B cell (primary cell): ENCODE data around the gene TPO. TPM values are rescaled to one million over a fixed set of nuclear protein-coding genes. Genes with fewer than 3 reads are reported as not detected.

Experiments used
- ATAC-seq: fragments of 200-7000 bp; cut with Tn5 transposase; one replicate; pipeline ENCODE4 v1.10.0; 2021; ENCODE audit warnings: low read depth, mild to moderate bottlenecking, moderate number of reproducible peaks, moderate library complexity
- CTCF ChIA-PET: fragments of 350-600 bp; sonication (Branson Sonifier 250); formaldehyde crosslinking; loops from one replicate; lab custom pipeline; 2021; ENCODE audit warnings: antibody characterized with exemption, inconsistent platforms; lab: Charles Lee
- POLR2A ChIA-PET: fragments of 350-600 bp; sonication (Branson Sonifier 250); formaldehyde crosslinking; loops from one replicate; lab custom pipeline; 2021; ENCODE audit warnings: antibody characterized with exemption; lab: Charles Lee
- DNase-seq: peaks from one replicate; pipeline ENCODE4 v3.0.0; 2013
- H2AFZ ChIP-seq: 2 replicates; pipeline ENCODE4 v1.6.1; 2012; ENCODE audit warnings: mild to moderate bottlenecking, low read depth, low read length; ENCODE audit not compliant: insufficient read depth, poor library complexity, severe bottlenecking
- H3K27ac ChIP-seq, 2 donors: 1 replicate in 1 of 2; 2 replicates in 1 of 2; pipeline ENCODE4 v1.5.1; 2012 to 2013; ENCODE audit warnings: low read length in 2 of 2, mild to moderate bottlenecking in 2 of 2, moderate library complexity in 1 of 2
- H3K27me3 ChIP-seq, 4 experiments: fragments of 200-600 bp in 1 of 4; sonication (generic) in 1 of 4; replicated peaks in 1 of 4; 1 replicate in 2 of 4; 2 replicates in 2 of 4; pipeline versions ENCODE4 v1.6.1 to v1.7.0; 2013 to 2016; ENCODE audit warnings: low read length in 3 of 4, mild to moderate bottlenecking in 2 of 4, mixed read lengths in 1 of 4, moderate library complexity in 1 of 4; ENCODE audit not compliant: insufficient read depth in 4 of 4, control insufficient read depth in 3 of 4; ENCODE audit errors: control extremely low read depth in 1 of 4
- H3K36me3 ChIP-seq, 2 experiments: replicated peaks in 1 of 2; 1 replicate in 1 of 2; 2 replicates in 1 of 2; pipeline versions ENCODE4 v1.6.1 to v1.7.1; 2013; ENCODE audit warnings: low read length in 1 of 2; ENCODE audit not compliant: insufficient read depth in 2 of 2, control insufficient read depth in 1 of 2; ENCODE audit errors: control extremely low read depth in 1 of 2, extremely low read depth in 1 of 2
- H3K4me1 ChIP-seq, 2 donors: fragments of 200-600 bp in 1 of 2; sonication (generic) in 1 of 2; 1 replicate in 1 of 2; 2 replicates in 1 of 2; pipeline versions ENCODE4 v1.5.1 to v1.6.1; 2013 to 2017; ENCODE audit warnings: low read length in 2 of 2; ENCODE audit not compliant: control insufficient read depth in 2 of 2, insufficient read depth in 2 of 2
- H3K4me2 ChIP-seq: replicated peaks from 2 replicates; pipeline ENCODE3; 2012; ENCODE audit warnings: mild to moderate bottlenecking, low read depth, low read length; ENCODE audit not compliant: poor library complexity, severe bottlenecking
- H3K4me3 ChIP-seq, 5 experiments: fragments of 200-600 bp in 1 of 5; sonication (generic) in 1 of 5; 1 replicate in 3 of 5; 2 replicates in 2 of 5; pipeline versions ENCODE4 v1.5.1 to v1.7.0; 2011 to 2016; ENCODE audit warnings: low read length in 4 of 5, mild to moderate bottlenecking in 4 of 5, low read depth in 2 of 5, control low read depth in 1 of 5, moderate library complexity in 1 of 5; ENCODE audit not compliant: insufficient read depth in 1 of 5; ENCODE audit errors: control extremely low read depth in 1 of 5, extremely low read depth in 1 of 5
- H3K79me2 ChIP-seq: fragments of 200-600 bp; sonication (generic); one replicate; pipeline ENCODE4 v1.6.0; 2016; ENCODE audit warnings: low read length; ENCODE audit not compliant: control insufficient read depth, insufficient read depth
- H3K9ac ChIP-seq: fragments of 200-600 bp; sonication (generic); 2 replicates; pipeline ENCODE4 v1.6.1; 2017; ENCODE audit warnings: mild to moderate bottlenecking, low read length, moderate library complexity
- H3K9me3 ChIP-seq, 3 donors: one replicate each; pipeline versions ENCODE4 v1.6.1 to v1.7.1; 2013; ENCODE audit warnings: low read length in 2 of 3; ENCODE audit not compliant: control insufficient read depth in 2 of 3, insufficient read depth in 1 of 3; ENCODE audit errors: control extremely low read depth in 1 of 3
- H4K20me1 ChIP-seq: 2 replicates; pipeline ENCODE4 v1.6.0; 2012; ENCODE audit warnings: mild to moderate bottlenecking, low read length; ENCODE audit not compliant: insufficient read depth, control insufficient read depth, poor library complexity, severe bottlenecking
- H3K27ac Mint-ChIP-seq: one replicate; pipeline ENCODE4 v1.8.0; 2021; ENCODE audit warnings: mixed read lengths
- H3K27me3 Mint-ChIP-seq: one replicate; pipeline ENCODE4 v1.8.0; 2021; ENCODE audit warnings: mixed read lengths
- H3K4me1 Mint-ChIP-seq: one replicate; pipeline ENCODE4 v1.8.0; 2021; ENCODE audit warnings: mixed read lengths
- H3K4me3 Mint-ChIP-seq: one replicate; pipeline ENCODE4 v1.8.0; 2021; ENCODE audit warnings: mixed read lengths
- H3K9me3 Mint-ChIP-seq: one replicate; pipeline ENCODE4 v1.8.0; 2022; ENCODE audit warnings: mixed read lengths; ENCODE audit not compliant: insufficient read depth
- EZH2 ChIP-seq: IDR thresholded peaks from 2 replicates; pipeline ENCODE4 v1.6.1; 2012; ENCODE audit warnings: borderline replicate concordance, low read depth, mild to moderate bottlenecking, moderate library complexity, low read length; ENCODE audit not compliant: insufficient read depth, poor library complexity, severe bottlenecking
- WGBS: methylation state at CpG from one replicate; pipeline ENCODE4 v1.1.5; 2013; ENCODE audit warnings: missing lambda C conversion rate; ENCODE audit not compliant: insufficient coverage; 5-methylcytosine and 5-hydroxymethylcytosine counted together
- intact Hi-C: fragments of 100-400 bp; cut with micrococcal nuclease; formaldehyde crosslinking; loops from one replicate; pipeline ENCODE4 v1.10.0; 2022
- polyA plus RNA-seq: library from polyadenylated mRNA; depleted of rRNA; stranded (reverse); fragments of >200 nt; gene quantifications from 2 replicates; pipeline ENCODE4 v1.2.3, GENCODE V29; 2012
- total RNA-seq, 2 donors: library from RNA; stranded (reverse); fragments of 120-200 nt in 1 of 2; gene quantifications; 1 replicate in 1 of 2; 2 replicates in 1 of 2; pipeline versions ENCODE4 v1.2.3 to v1.2.4, GENCODE V29; 2013 to 2022
- TF ChIP-seq, protein P1 (sequence below): fragments of 200-600 bp; IDR thresholded peaks from one replicate; pipeline ENCODE4 v1.8.0; 2022; ENCODE audit warnings: antibody characterized with exemption, mild to moderate bottlenecking

Gene TPO
- total and polyA plus RNA-seq, 2 donors (not counting 1 experiment from before 2014, with no cell fraction given), result not detected

- intact Hi-C loops, result no loop called here
- no peak for ATAC-seq
- DNase-seq, result no peak
- H3K9me3 ChIP-seq, result no peaks in the 10 kb centered on the region
- TF ChIP-seq EZH2, result no peak
- TF ChIP-seq, protein P1, sequence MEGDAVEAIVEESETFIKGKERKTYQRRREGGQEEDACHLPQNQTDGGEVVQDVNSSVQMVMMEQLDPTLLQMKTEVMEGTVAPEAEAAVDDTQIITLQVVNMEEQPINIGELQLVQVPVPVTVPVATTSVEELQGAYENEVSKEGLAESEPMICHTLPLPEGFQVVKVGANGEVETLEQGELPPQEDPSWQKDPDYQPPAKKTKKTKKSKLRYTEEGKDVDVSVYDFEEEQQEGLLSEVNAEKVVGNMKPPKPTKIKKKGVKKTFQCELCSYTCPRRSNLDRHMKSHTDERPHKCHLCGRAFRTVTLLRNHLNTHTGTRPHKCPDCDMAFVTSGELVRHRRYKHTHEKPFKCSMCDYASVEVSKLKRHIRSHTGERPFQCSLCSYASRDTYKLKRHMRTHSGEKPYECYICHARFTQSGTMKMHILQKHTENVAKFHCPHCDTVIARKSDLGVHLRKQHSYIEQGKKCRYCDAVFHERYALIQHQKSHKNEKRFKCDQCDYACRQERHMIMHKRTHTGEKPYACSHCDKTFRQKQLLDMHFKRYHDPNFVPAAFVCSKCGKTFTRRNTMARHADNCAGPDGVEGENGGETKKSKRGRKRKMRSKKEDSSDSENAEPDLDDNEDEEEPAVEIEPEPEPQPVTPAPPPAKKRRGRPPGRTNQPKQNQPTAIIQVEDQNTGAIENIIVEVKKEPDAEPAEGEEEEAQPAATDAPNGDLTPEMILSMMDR, result no peak
- H3K9ac ChIP-seq, result no peak overlapping the region
- Mint-ChIP-seq H3K27me3 (peaks cover 7% of the 10 kb centered on the region), H3K4me1 (no peaks in the 10 kb centered on the region), H3K27ac (no peak overlapping the region), H3K9me3 (no peaks in the 10 kb centered on the region), H3K4me3 (no peak overlapping the region)
- H3K36me3 ChIP-seq, result no peaks in the 10 kb centered on the region
- no peak overlapping the region for H3K27ac ChIP-seq
- H3K4me3 ChIP-seq, result no peak overlapping the region
- ChIA-PET POLR2A (no interaction called here), CTCF (no interaction called here)
- no peak overlapping the region for H3K4me2 ChIP-seq
- WGBS, result 93% methylated on average over 8 of the region's 11 CpGs
- H4K20me1 ChIP-seq, result no peaks in the 10 kb centered on the region
- no peak overlapping the region for H2AFZ ChIP-seq
- H3K79me2 ChIP-seq, result no peaks in the 10 kb centered on the region
- no peaks in the 10 kb centered on the region for H3K4me1 ChIP-seq
- H3K27me3 ChIP-seq, result no peaks in the 10 kb centered on the region
Measured at GRCh38 chr2:1557467-1557820, 144.2 kb downstream of the TPO start.

GRCh38 chr2:1559589-1560175 lies 146.4 kb downstream of the TPO start:
- no peaks in the 10 kb centered on the region for H4K20me1 ChIP-seq
- intact Hi-C loops, result no loop called here
- POLR2A ChIA-PET, result no interaction called here
- WGBS, result 93% methylated on average over 15 of the region's 15 CpGs
- H3K79me2 ChIP-seq, result no peaks in the 10 kb centered on the region
- no peak overlapping the region for H3K27ac ChIP-seq
- H3K4me1 ChIP-seq, result peaks cover 9 to 10% of the 10 kb centered on the region in 2 donors
- H3K36me3 ChIP-seq, result no peaks in the 10 kb centered on the region
- CTCF ChIA-PET, result no interaction called here
- no peak overlapping the region for H3K4me3 ChIP-seq
- H3K4me3 Mint-ChIP-seq, result no peak overlapping the region
- ATAC-seq, result no peak
- no peak overlapping the region for H3K4me2 ChIP-seq
- H3K27me3 Mint-ChIP-seq, result peaks cover 4% of the 10 kb centered on the region
- peaks cover 8% of the 10 kb centered on the region for H3K4me1 Mint-ChIP-seq
- TF ChIP-seq, protein P1, result no peak
- no peak for TF ChIP-seq EZH2
- H3K27ac Mint-ChIP-seq, result no peak overlapping the region
- H3K9me3 ChIP-seq, result peaks cover 0 to 8% (median 0%) of the 10 kb centered on the region in 3 donors
- H3K9ac ChIP-seq, result no peak overlapping the region
- H3K9me3 Mint-ChIP-seq, result no peaks in the 10 kb centered on the region
- no peaks in the 10 kb centered on the region for H3K27me3 ChIP-seq
- DNase-seq, result no peak
- no peak overlapping the region for H2AFZ ChIP-seq
